ENCODE data around the gene IL34.
"Not testable (repeated sequence)": the region's sequence is repeated elsewhere in the genome, so short reads cannot be mapped to it uniquely, and the experiment has no call there.

Gene IL34

GRCh38 chr16:70656712-70657263 lies 10.4 kb downstream of the IL34 start:
- DNase-seq (ENCODE audit: low read depth in 2 of 2), result no peak

DNA sequence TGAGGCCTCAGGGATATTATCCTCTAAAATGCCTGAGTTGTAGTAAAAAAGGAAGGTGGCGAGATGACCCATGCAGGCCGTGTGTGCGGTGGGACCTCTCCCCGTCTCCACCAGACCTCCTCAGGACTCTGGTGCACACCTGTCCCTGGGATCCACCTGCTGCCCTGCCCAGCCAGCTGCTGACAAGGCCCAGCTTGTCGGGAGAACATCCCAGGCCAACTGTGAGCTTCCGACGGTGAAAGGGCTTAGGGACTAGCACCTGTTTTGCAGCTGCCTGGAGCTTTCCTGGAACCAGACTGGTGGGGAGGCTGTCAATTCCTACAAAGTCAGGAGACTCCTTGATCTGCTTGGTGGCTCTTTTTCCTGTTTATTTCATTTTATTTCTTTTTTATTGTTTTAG lies 11.6 kb downstream of the IL34 start:
- no peak for DNase-seq (ENCODE audit: low read depth in 2 of 2)

DNA sequence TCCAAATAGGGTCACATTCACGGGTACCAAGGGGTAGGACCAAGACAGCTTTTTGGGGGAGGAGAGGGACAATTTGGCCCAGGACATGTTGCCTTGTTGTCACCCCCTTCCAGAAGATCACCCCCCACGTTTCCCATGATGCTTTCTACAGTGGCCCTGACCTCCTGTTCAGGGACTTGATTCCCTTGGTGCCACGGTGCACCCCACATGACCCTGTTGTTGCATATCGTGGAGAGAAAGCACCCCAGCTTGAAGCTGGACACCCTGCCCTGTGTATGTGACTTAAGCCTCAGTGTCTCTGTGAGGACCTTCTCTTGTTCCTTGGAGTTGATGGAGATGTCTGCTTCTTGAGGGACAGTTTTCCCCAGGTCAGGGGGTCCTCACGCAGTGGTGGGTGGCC lies 12.6 kb downstream of the IL34 start:
- DNase-seq (ENCODE audit: low read depth in 2 of 2), result no peak

DNA sequence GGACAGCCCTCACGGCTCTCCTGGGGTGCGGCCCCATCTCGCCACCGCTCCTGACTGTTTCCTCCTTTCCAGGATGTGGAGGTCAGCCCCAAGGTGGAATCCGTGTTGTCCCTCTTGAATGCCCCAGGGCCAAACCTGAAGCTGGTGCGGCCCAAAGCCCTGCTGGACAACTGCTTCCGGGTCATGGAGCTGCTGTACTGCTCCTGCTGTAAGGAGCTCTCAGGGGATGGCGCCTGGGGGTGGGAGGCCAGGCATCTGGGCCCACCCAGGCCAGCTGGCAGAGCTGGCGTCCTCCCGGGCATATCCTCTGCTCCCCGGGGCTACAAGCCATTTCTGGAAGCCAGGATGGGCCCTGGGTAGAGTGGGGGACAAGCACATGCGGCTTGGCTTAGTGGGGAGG lies 13.2 kb downstream of the IL34 start:
- no peak for DNase-seq (ENCODE audit: low read depth in 2 of 2)

GRCh38 chr16:70659953-70660671 lies 13.8 kb downstream of the IL34 start:
- no peak for DNase-seq (ENCODE audit: low read depth in 2 of 2)

DNA sequence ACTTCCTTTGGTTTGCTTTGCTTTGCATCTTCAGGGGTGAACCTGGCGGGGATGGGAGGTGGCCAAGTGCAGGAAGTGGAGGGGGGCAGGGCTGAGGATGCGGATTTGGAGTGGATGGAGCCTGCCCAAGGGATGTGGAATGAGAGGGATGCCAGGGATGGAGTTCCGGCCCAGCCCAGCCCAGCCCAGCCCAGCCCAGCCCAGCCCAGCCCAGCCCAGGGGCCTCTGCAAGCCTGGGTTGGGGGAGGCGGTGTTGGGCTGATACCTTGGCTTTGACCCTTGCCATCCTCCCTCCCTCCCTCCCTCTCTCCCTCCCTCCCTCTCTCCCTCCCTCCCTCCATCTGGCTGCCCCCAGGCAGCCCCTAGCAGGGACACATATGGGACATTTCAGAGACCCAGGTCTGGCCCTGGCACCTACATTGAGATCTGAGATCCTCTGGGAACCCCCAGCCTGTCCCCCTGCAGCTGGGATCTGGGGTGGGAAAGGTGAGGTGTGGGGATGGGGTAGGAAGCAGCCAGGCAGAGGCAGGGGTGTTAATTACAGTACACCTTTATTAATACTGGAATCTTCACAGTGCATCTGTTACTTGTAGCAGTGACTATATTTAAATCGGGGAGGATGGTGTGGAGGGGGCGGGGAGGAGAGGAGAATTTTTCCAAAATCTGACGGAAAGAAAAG lies 14.5 kb downstream of the IL34 start:
- DNase-seq (ENCODE audit: low read depth in 2 of 2), result no peak

DNA sequence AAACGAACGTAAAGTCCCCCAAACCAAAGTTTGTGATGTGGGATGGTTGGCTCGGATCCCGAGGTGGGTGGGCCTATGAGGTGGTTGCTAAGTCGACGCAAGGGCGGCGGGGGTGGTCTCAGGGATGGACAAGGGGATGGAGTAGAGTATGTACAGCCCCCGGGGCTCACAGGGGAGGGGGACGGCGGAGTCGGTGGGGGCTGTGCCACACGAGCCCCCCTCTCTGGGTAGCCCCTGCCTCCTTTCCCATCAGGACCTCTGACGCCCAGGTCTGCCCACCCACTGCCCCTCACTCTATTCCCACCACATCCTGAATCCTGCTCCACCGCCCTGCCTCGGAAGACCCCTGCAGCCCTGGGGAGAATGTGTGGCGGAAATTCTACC lies 15.2 kb downstream of the IL34 start:
- DNase-seq (ENCODE audit: low read depth in 2 of 2), result no peak

- DNase-seq (ENCODE audit: low read depth in 2 of 2), result no peak
These were observed 15.7 kb downstream of the IL34 start for GRCh38 chr16:70661918-70662641.

- no peak for DNase-seq (ENCODE audit: low read depth in 2 of 2)
These were observed 16.7 kb downstream of the IL34 start for GRCh38 chr16:70662991-70663523.

- DNase-seq (ENCODE audit: low read depth in 2 of 2), result no peak
These were observed 17.4 kb downstream of the IL34 start for GRCh38 chr16:70663524-70664324.

DNA sequence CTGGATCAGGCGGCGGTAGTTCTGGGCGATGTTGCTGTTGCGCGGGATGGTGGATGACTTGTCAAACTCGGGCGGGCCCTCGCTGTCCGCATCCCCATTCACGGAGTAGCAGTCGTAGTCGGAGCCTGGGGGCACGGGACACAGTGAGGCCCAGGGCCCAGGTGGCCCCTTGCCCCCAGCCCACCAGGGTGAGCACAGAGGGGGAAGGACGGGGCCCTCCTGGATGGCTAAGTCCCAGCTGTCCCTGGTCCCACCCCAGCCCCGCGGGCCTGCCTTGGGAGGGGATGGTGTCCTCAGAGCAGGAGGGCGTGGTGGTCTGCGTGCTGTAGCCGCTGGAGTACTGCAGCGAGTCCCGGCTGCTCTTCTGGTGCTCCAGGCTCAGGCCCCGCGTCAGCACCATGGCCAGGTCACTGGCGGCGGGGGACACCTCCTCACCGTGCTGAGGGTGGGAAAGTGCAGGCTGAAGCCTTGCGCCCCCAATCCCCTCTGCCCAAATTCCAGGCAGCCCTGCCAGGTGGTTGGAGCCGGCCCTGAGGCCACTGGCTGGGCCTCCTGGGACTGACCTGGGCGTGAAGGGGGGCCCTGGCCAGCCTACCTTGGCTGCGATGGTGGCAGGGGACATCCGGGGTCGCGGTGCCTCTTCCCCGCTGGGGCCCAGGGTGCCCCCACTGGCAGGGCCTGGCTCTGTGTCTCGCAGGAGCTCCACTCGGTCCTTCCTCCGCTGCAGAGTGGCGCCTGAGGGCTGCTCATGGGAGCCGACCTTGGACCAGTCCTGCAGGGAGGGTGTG lies 18.2 kb downstream of the IL34 start:
- no peak for DNase-seq (ENCODE audit: low read depth in 2 of 2)

DNA sequence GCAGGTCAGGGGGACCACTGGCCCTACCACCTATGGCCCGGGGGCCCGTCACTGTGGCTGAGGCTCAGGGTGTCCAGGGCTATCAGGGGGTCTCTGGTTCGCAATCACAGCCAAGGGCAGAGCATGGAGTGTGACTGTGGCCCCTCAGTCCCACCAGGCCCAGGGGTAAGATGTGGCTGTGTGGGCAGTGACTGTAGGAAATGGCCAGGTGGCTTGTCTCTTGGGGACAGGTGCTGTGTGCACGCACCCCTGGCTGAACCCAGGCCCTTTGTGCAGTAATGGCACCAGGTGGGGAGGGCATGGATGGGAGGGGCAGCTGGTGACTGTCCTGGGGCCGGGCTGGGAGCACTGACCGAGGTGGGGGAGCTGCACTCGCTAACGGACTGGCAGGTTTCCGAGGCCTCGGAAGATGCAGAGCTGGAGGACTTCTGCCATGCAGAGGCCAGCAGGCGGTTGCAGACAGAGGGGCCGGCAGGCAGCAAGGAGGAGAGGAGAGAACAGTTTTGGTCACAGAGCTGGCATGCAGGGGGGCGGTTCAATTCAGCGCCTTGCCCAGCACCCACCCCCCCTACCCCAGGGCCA lies 18.8 kb downstream of the IL34 start:
- no peak for DNase-seq (ENCODE audit: low read depth in 2 of 2)

DNA sequence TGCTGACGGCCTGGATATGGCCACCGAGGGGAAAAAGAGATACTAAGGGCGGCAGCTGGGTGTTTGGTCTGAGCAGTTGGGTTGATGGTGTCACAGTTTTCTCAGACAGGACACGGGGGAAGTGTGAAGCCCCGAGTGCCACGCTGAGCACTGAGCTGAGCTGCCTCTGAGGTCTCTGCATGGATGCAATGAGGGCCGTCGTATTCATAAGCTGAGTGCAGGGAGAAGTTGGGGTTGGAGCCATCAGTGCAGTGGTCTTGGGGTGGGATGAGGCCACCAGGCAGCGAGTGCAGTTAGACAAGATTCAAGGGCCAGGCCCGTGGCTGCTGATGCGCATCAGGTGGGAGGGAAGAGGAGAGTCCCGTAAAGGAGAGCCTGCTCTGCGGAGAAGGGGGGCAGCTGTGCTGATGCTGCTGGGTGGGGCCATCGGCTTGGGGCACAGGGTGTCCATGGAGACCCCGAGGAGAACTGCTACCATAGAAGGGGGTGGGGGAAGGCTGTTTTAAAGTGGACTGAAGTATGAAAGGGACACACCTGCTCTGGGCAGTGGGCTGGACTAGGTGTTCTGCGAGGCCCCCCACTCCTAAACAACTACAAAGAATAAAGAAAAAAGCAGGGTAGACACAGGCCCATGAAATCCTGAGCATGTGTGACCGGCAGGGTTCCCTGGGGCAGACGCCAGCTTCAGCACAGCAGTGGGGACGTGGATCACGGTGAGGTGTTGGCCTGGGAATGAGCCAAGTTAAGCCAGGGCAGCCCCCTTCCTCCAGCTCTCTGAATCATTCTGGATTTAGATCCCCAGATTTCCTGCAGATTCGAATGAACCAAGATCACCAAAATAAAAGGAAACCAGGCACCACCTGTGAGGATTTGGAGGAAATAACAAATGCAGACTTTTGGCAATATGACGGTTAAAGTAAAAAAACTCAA lies 19.7 kb downstream of the IL34 start:
- DNase-seq (ENCODE audit: low read depth in 2 of 2), result no peak

DNA sequence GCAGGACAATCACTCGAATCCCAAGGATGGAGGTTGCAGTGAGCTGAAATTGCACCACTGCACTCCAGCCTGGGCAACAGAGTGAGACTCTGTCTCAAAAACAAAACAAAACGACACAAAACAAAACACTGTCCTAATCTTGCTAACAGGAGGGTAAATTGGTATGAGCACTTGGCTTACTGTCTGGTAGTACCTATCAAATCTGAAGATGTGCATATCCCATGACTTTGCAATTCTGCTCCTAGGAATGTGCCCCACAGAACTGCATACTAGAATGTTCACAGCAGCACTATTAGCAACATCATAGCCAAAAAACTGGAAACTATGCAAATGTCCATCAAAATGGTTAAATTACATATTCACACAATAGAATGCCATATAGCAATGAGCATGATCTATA lies 23.8 kb downstream of the IL34 start:
- no peak for DNase-seq (ENCODE audit: low read depth in 2 of 2)

GRCh38 chr16:70670938-70671337 lies 24.6 kb downstream of the IL34 start:
- DNase-seq (ENCODE audit: low read depth in 2 of 2), result not testable (repeated sequence)

- no peak for DNase-seq (ENCODE audit: low read depth in 2 of 2)
These were observed 28.1 kb downstream of the IL34 start for GRCh38 chr16:70674221-70675014.

DNA sequence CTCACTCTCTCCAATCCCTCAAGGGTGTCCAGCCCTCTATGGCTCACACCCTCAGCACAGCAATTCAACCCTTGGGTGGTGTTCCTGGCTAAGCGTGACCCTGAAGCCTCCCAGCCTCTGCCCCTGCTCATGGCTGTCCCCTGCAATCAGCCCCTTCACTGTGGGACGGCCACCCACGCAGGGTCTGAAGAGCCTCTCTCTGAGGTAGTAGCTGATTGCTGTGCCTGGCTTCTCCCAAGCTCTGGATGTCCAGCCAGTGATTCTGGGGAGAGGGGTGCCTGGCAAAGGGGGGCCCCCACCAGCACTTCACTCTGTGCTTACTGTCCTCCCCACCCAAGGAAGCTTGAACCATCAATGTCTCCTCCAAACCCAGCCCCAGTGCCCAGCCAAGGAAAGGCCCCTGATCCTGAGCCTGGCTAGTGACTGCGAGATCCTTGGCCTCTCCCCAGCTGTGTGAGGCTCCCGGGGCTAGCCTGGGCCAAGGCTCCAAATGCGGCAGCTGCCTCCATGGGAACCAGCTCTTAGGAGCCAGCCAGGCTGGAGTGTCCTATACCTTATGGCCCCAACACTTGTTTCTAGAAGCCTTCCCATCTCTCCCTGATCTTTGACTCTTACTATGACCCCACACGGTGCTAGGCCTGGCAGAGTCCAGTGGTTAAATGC lies 29.6 kb downstream of the IL34 start:
- DNase-seq (ENCODE audit: low read depth in 2 of 2), result no peak
